Esophagus squamous epithelium (tissue), 5 donors: ENCODE measurements around the gene CARD14. TPM values are rescaled to one million over a fixed set of nuclear protein-coding genes. Genes with fewer than 3 reads are reported as not detected.

ENCODE experiments used
- DNase-seq: peaks from one replicate; lab custom pipeline; 2025; lab: John Stamatoyannopoulos, UW
- H3K27ac ChIP-seq, 4 donors: fragments of 200-600 bp; sonication (generic); one replicate each; pipeline ENCODE4 v1.5.1; 2016 to 2019; ENCODE audit warnings: mild to moderate bottlenecking in 1 of 4
- H3K27me3 ChIP-seq, 4 donors: fragments of 200-600 bp; sonication (generic); 1 replicate in 3 of 4; 2 replicates in 1 of 4; pipeline versions ENCODE4 v1.5.1 to v1.6.0; 2017 to 2021; ENCODE audit warnings: antibody characterized with exemption in 1 of 4
- H3K36me3 ChIP-seq, 3 donors: fragments of 200-600 bp; sonication (generic); one replicate each; pipeline ENCODE4 v1.5.1; 2016 to 2019
- H3K4me1 ChIP-seq, 3 donors: fragments of 200-600 bp; sonication (generic); one replicate each; pipeline ENCODE4 v1.5.1; 2017 to 2019
- H3K4me3 ChIP-seq, 4 donors: fragments of 200-600 bp; sonication (generic); 1 replicate in 3 of 4; 2 replicates in 1 of 4; pipeline ENCODE4 v1.5.1; 2016 to 2019; ENCODE audit warnings: mild to moderate bottlenecking in 2 of 4, moderate library complexity in 1 of 4
- H3K9me3 ChIP-seq, 3 donors: fragments of 200-600 bp; sonication (generic); one replicate each; pipeline ENCODE4 v1.5.1; 2016 to 2019
- CTCF ChIP-seq, 6 experiments: fragments of 450-650 bp in 4 of 6; fragments of 200-600 bp in 2 of 6; sonication (generic) in 2 of 6; IDR thresholded peaks; one replicate each; pipeline ENCODE4 v1.5.1; 2016 to 2019; ENCODE audit warnings: antibody characterized with exemption in 6 of 6, mild to moderate bottlenecking in 4 of 6, moderate library complexity in 4 of 6
- POLR2A ChIP-seq, 4 donors: fragments of 450-650 bp; IDR thresholded peaks; one replicate each; pipeline ENCODE4 v1.6.1; 2017; ENCODE audit warnings: antibody characterized with exemption in 4 of 4, mild to moderate bottlenecking in 4 of 4, moderate library complexity in 3 of 4
- WGBS, 2 donors: methylation state at CpG; one replicate each; pipeline ENCODE4 v1.1.5; 2018; 5-methylcytosine and 5-hydroxymethylcytosine counted together
- intact Hi-C: fragments of 100-400 bp; cut with DNase I; formaldehyde crosslinking; loops from one replicate; pipeline ENCODE4 v1.15.0; 2022
- total RNA-seq, 4 donors: library from RNA; depleted of rRNA; stranded (reverse); fragments of >200 nt; gene quantifications; one replicate each; pipeline ENCODE4 v1.1.0, GENCODE V29; 2016
- donor health status: DM: yes; HTN: yes; CAD: no.

Gene CARD14
- total RNA-seq, 4 donors from 2014 or later, result 13.0 to 54.3 (median 27.6) TPM

GRCh38 chr17:80142929-80143328 lies 26.9 kb upstream of the CARD14 start:
- Histone ChIP-seq H3K4me1 (peaks cover 12 to 26% (median 15%) of the 10 kb centered on the region in 3 donors), H3K9me3 (no peaks in the 10 kb centered on the region), H3K36me3 (peaks cover 34 to 65% (median 38%) of the 10 kb centered on the region in 3 donors), H3K27ac (no peak overlapping the region), H3K4me3 (no peak overlapping the region), H3K27me3 (no peaks in the 10 kb centered on the region)
- intact Hi-C loops, result no loop called here
- no peak for DNase-seq
- WGBS, 2 donors, result 79 to 87% methylated on average over 5 to 6 of the region's 6 CpGs
- no peak for TF ChIP-seq CTCF (IDR thresholded peaks at IDR 0.05)
- no peak for TF ChIP-seq POLR2A (IDR thresholded peaks at IDR 0.05)

DNA sequence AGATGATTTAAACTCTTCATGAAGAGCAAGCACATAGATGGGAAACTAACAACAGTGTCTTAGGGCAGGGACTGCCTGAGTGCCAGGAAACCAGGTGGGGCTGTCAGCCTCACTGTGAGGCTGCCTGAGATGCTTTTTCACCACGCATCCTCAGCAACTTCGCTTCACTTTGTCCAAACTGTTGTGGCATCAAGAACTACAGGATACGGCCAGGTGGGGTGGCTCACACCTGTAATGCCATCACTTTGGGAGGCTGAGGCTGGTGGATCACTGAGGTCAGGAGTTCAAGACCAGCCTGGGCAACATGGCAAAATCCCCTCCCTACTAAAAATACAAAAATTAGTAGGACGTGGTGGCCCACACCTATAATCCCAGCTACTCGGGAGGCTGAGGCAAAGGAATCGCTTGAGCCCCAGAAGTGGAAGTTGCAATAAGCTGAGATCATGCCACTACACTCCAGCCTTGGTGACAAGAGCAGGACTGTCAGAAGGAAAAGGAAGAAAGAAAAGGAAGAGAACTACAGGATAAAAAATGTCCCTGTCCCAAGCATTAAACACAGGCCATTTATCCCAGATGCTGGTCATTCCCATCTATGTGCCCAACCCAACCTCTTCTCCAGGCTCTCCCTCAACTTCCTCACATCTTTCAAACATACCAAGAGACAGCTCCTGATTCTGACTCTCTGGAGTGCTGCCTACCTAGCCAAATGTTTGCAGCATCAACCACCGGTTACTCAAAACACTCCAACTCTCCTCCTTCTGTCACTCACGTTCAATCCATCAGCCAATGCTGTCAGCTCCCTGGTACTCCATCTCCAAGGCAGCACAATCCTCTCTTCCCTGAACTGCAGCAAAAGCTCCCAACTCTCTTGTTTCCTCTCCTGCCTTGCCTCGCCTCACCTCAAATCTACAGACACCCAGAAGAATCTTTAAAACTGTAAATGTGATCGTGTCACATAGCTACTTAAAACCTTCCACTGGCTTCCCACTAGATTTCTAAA lies 24.5 kb upstream of the CARD14 start:
- H3K27me3 ChIP-seq, result no peaks in the 10 kb centered on the region
- peak overlapping the region; percentile 67 to 97 (median 82) for H3K4me3 ChIP-seq
- TF ChIP-seq POLR2A (IDR thresholded peaks at IDR 0.05) (no peak), CTCF (IDR thresholded peaks at IDR 0.05) (no peak)
- intact Hi-C loops, result no loop called here
- peaks cover 15 to 41% (median 18%) of the 10 kb centered on the region in 3 donors for H3K36me3 ChIP-seq
- DNase-seq, result no peak
- 28 to 47% methylated on average over 8 to 10 of the region's 10 CpGs for WGBS, 2 donors
- peaks cover 12 to 47% (median 24%) of the 10 kb centered on the region in 3 donors for H3K4me1 ChIP-seq
- H3K27ac ChIP-seq, result peak overlapping the region in 3 of 4 donors; percentile 95 to 99 (median 96)
- no peaks in the 10 kb centered on the region for H3K9me3 ChIP-seq

- WGBS, 2 donors, result 0 to 2% methylated on average over 3 to 7 of the region's 69 CpGs
- Histone ChIP-seq H3K4me1 (peaks cover 12 to 47% (median 24%) of the 10 kb centered on the region in 3 donors), H3K9me3 (no peaks in the 10 kb centered on the region), H3K4me3 (peak overlapping the region; percentile 67 to 97 (median 82)), H3K36me3 (peaks cover 15 to 31% (median 18%) of the 10 kb centered on the region in 3 donors), H3K27ac (peak overlapping the region; percentile 95 to 99 (median 96)), H3K27me3 (no peaks in the 10 kb centered on the region)
- intact Hi-C loops, result no loop called here
- no peak for DNase-seq
- no peak for TF ChIP-seq CTCF (IDR thresholded peaks at IDR 0.05)
- TF ChIP-seq POLR2A (IDR thresholded peaks at IDR 0.05), result no peak
Measured at GRCh38 chr17:80146121-80147034, 23.5 kb upstream of the CARD14 start.

DNA sequence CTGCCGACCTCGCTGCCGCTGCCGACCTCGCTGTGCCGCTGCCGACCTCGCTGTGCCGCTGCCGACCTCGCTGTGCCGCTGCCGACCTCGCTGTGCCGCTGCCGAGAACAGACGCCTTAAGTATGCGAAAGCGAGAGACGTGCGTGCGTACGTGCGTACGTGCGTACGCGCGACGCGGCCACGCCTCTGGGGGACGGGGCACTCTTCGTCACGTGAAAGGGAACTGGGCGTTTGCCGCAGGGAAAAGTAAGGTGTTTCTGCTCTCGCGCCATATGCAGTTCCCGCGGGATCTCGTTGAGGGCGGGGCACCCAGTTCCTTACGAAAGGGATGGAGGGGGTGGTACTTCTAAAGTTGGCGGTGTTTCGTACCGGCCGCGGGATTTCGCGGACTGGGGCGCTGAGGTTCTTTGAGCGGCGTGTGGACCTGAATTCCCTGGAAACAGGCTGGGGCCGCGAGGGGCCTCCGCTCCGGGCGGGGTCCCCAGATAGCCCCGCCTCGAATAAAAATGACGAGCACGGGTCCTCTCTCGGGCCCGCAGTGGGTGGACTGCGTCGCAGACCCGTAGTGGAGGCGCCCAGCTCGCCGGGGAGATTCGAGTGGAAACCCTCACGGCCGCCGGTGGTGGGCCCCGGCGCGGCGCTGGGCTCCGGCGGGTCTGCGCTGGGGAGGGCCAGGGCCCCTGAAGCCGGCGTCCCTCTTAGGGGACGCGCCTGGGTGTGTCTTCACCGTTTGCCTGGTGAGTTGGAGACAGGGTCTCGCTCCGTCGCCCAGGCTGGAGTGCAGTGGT lies 22.6 kb upstream of the CARD14 start, which contains the start of gene EIF4A3:
Gene EIF4A3 (minus strand): TSS at position 94 of the 788 bp plus-strand sequence. CDS start 167 bp downstream, outside the sequence.
- Histone ChIP-seq H3K4me1 (peaks cover 12 to 50% (median 27%) of the 10 kb centered on the region in 3 donors), H3K27me3 (no peaks in the 10 kb centered on the region), H3K27ac (peak within 1 kb of the TSS; percentile 95 to 99 (median 96)), H3K9me3 (no peaks in the 10 kb centered on the region), H3K4me3 (peak within 1 kb of the TSS; percentile 67 to 97 (median 82)), H3K36me3 (peaks cover 12 to 22% (median 14%) of the 10 kb centered on the region in 3 donors)
- intact Hi-C loops, result no loop called here
- 0 to 2% methylated on average over 8 to 16 of the region's 90 CpGs for WGBS, 2 donors
- peak; percentile 90 for DNase-seq
- TF ChIP-seq POLR2A (IDR thresholded peaks at IDR 0.05) (peak in 3 of 4 donors; percentile 88 to 94 (median 91)), CTCF (IDR thresholded peaks at IDR 0.05) (peak in 2 of 6 experiments; percentile 13 to 26)
